DND-41 (cell line): ENCODE data around the gene CHMP6.

Experiments used
- ATAC-seq: fragments of 200-7000 bp; cut with Tn5 transposase; 3 replicates; pipeline ENCODE4 v1.9.1; 2021; ENCODE audit warnings: low read depth; ENCODE audit not compliant: insufficient read depth
- DNase-seq: peaks from one replicate; pipeline ENCODE4 v3.0.0-alpha.2; 2020
- H2AFZ ChIP-seq: 2 replicates; pipeline ENCODE4 v1.6.0; 2012; ENCODE audit warnings: low read depth, low read length
- H3K27ac ChIP-seq: 2 replicates; pipeline ENCODE4 v1.5.1; 2012; ENCODE audit warnings: low read length, inconsistent platforms
- H3K27me3 ChIP-seq: fragments of 200-600 bp; sonication (generic); 2 replicates; pipeline ENCODE4 v1.6.0; 2012; ENCODE audit warnings: low read length, mild to moderate bottlenecking, inconsistent platforms; ENCODE audit not compliant: insufficient read depth, poor library complexity
- H3K36me3 ChIP-seq: 2 replicates; pipeline ENCODE4 v1.5.1; 2012; ENCODE audit warnings: low read length, inconsistent platforms; ENCODE audit not compliant: insufficient read depth
- H3K4me1 ChIP-seq: 2 replicates; pipeline ENCODE4 v1.5.1; 2012; ENCODE audit warnings: mild to moderate bottlenecking, low read length; ENCODE audit not compliant: insufficient read depth
- H3K4me2 ChIP-seq: 2 replicates; pipeline ENCODE4 v1.6.0; 2012; ENCODE audit warnings: mild to moderate bottlenecking, moderate library complexity, low read length, inconsistent platforms; ENCODE audit not compliant: insufficient read depth
- H3K4me3 ChIP-seq, 2 experiments: fragments of 200-600 bp in 1 of 2; shearing (Covaris generic) in 1 of 2; 2 replicates each; pipeline ENCODE4 v1.5.1; 2012 to 2016; ENCODE audit warnings: inconsistent platforms in 2 of 2, low read length in 2 of 2, mild to moderate bottlenecking in 2 of 2, low read depth in 1 of 2, moderate library complexity in 1 of 2
- H3K79me2 ChIP-seq: 2 replicates; pipeline ENCODE4 v1.6.0; 2012; ENCODE audit warnings: low read length, inconsistent platforms; ENCODE audit not compliant: insufficient read depth
- H3K9ac ChIP-seq: 2 replicates; pipeline ENCODE4 v1.6.0; 2012; ENCODE audit warnings: low read depth, mild to moderate bottlenecking, inconsistent platforms, low read length, moderate library complexity
- H3K9me3 ChIP-seq: 2 replicates; pipeline ENCODE4 v1.5.1; 2012; ENCODE audit warnings: low read length, moderate library complexity, mild to moderate bottlenecking, inconsistent platforms; ENCODE audit not compliant: insufficient read depth, severe bottlenecking
- H4K20me1 ChIP-seq: 2 replicates; pipeline ENCODE4 v1.6.0; 2012; ENCODE audit warnings: low read length; ENCODE audit not compliant: insufficient read depth
- EZH2 ChIP-seq: IDR thresholded peaks from 3 replicates; pipeline ENCODE4 v1.6.1; 2012; ENCODE audit warnings: borderline replicate concordance, low read depth, mild to moderate bottlenecking, moderate library complexity, low read length, inconsistent platforms; ENCODE audit not compliant: severe bottlenecking
- TF ChIP-seq, protein P1 (sequence below): IDR thresholded peaks from 2 replicates; pipeline ENCODE4 v1.5.1; 2012; ENCODE audit warnings: borderline replicate concordance, low read length, moderate library complexity, mild to moderate bottlenecking; ENCODE audit not compliant: poor library complexity, severe bottlenecking; ENCODE audit errors: extremely low read depth

Gene CHMP6

DNA sequence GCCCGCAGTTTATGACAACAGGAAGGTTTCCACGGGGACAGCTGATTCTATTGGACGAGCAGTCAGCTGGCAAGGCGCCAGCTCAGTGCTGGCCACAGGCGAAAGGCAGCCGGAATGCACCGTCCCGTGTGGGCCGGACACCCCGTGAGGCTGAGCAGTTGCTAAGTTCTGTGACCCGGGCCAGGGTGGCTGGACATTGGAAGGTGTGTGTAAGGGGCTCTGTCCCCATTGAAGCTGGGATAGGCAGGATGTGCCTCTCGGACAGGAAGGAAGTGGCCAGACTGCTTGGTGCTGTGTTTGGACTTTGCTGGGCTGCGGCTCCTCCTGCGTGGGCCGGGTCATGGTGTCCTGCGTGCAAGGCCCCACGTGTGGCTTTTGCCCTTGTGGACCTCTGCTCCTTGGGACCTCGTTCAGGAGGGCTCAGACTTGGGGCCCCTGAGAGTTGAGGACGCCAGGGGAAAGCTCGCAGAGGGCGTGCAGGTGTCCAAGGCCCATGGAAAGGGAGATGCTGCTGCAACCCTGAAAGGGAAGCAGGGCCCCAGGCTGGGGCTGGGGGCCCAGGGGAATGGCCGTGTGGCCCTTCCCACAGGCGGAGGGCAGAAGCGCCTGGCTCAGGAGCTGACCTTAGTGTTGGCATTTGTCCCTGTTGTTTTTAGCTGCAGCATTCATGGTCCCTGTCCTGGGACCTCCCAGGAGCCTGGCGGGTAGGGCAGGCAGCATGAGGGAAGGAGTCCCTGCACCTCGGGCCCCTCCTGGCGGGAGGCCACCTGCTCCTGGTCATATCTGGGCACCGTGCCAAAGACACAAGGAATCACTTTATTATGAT, 53.3 kb downstream of the CHMP6 start:
- no peak overlapping the region for H3K4me2 ChIP-seq
- H3K9me3 ChIP-seq = no peaks in the 10 kb centered on the region
- peaks cover 13% of the 10 kb centered on the region for H4K20me1 ChIP-seq
- TF ChIP-seq, protein P1, sequence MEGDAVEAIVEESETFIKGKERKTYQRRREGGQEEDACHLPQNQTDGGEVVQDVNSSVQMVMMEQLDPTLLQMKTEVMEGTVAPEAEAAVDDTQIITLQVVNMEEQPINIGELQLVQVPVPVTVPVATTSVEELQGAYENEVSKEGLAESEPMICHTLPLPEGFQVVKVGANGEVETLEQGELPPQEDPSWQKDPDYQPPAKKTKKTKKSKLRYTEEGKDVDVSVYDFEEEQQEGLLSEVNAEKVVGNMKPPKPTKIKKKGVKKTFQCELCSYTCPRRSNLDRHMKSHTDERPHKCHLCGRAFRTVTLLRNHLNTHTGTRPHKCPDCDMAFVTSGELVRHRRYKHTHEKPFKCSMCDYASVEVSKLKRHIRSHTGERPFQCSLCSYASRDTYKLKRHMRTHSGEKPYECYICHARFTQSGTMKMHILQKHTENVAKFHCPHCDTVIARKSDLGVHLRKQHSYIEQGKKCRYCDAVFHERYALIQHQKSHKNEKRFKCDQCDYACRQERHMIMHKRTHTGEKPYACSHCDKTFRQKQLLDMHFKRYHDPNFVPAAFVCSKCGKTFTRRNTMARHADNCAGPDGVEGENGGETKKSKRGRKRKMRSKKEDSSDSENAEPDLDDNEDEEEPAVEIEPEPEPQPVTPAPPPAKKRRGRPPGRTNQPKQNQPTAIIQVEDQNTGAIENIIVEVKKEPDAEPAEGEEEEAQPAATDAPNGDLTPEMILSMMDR = no peak
- no peak for TF ChIP-seq EZH2
- DNase-seq = no peak
- no peak overlapping the region for H2AFZ ChIP-seq
- no peak for ATAC-seq
- no peaks in the 10 kb centered on the region for H3K27me3 ChIP-seq
- no peaks in the 10 kb centered on the region for H3K36me3 ChIP-seq
- no peak overlapping the region for H3K9ac ChIP-seq
- no peak overlapping the region for H3K4me3 ChIP-seq
- no peak overlapping the region for H3K27ac ChIP-seq
- no peaks in the 10 kb centered on the region for H3K4me1 ChIP-seq
- H3K79me2 ChIP-seq = no peaks in the 10 kb centered on the region

DNA sequence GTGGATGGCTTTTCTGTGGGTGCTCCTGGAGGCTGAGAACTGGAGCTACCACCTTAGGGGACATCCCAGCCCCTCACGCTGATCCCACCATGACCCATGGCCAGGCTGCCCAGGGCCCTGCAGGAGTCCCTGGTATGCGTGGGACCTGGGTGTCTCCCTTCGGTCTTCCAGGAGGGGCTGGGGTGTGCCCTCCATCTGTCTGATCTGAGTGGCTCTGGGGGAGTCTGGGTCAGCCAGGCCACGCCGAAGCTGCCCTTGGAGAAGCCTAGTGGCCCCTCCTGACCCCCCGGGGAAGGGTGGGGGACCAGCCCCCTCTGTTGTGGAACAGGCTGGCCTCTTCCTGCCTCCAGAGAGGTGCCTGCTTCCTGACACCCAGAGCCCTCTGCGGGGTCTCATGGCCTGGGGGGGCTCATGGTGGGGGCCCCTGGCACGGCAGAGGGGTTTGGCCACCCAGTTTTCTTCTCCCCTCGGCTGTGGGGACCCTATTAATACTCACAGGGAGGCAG, 54.0 kb downstream of the CHMP6 start:
- ATAC-seq (no peak), DNase-seq (no peak)
- Histone ChIP-seq H3K79me2 (no peaks in the 10 kb centered on the region), H2AFZ (no peak overlapping the region), H3K4me1 (no peaks in the 10 kb centered on the region), H3K4me2 (no peak overlapping the region), H3K9ac (no peak overlapping the region), H3K4me3 (no peak overlapping the region), H3K27ac (no peak overlapping the region), H3K9me3 (no peaks in the 10 kb centered on the region), H3K27me3 (no peaks in the 10 kb centered on the region), H3K36me3 (no peaks in the 10 kb centered on the region), H4K20me1 (peaks cover 14% of the 10 kb centered on the region)
- no peak for TF ChIP-seq EZH2
- TF ChIP-seq, protein P1 = no peak

DNA sequence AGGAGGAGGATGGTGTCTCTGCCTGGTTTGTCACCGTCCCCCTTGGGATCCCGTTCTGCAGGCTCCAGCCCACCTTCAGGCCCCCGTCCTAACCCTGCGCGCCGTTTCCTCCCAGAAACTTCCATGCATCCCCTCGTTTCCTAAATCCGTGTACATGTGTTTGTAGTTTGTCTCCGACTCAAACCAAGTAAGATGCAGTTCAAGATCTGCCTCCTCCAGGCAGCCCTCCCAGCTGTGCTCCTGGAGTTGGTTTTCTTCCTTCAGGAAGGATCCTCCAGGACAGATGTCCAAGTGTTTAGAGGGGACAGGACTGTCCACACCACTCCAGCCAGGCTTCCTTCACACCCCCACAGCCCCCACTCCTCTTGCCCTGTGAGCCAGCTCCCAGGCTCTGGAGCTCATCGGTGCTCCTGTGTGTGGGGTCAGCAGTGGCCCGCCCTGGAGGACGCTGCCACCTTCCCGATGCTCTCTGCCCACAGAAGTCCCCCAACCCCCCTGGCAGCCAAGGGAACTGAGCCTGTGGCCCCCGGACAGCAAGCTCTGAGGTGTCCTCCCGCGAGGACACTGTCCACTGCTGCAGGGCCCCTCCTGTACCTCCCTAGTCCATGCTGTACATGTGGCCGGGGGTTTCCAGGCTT, 54.6 kb downstream of the CHMP6 start:
- H2AFZ ChIP-seq = no peak overlapping the region
- no peaks in the 10 kb centered on the region for H3K79me2 ChIP-seq
- ATAC-seq (no peak), DNase-seq (no peak)
- no peak overlapping the region for H3K27ac ChIP-seq
- H3K4me2 ChIP-seq = no peak overlapping the region
- H3K9me3 ChIP-seq = no peaks in the 10 kb centered on the region
- no peaks in the 10 kb centered on the region for H3K36me3 ChIP-seq
- H3K4me3 ChIP-seq = no peak overlapping the region
- peaks cover 8% of the 10 kb centered on the region for H4K20me1 ChIP-seq
- TF ChIP-seq, protein P1 = no peak
- no peak for TF ChIP-seq EZH2
- H3K27me3 ChIP-seq = no peaks in the 10 kb centered on the region
- no peak overlapping the region for H3K9ac ChIP-seq
- H3K4me1 ChIP-seq = no peaks in the 10 kb centered on the region
